Endothelial cell of umbilical vein (primary cell): ENCODE measurements around the gene SORCS2. TPM values are rescaled to one million over a fixed set of nuclear protein-coding genes. Genes with fewer than 3 reads are reported as not detected.
A peak's percentile ranks its signal among the peaks of the same experiment; 100 is the strongest.

Source experiments
- BruUV-seq: library from RNA; stranded (reverse); fragments of 400-500 nt; replicated peaks from 2 replicates; lab custom pipeline; 2021; lab: Mats Ljungman, UMichigan
- CTCF ChIA-PET: fragments of 300-600, 350-600 bp; sonication (Branson Sonifier 250); formaldehyde crosslinking; loops from one replicate; lab custom pipeline; 2021; ENCODE audit warnings: antibody characterized with exemption, inconsistent platforms; lab: Charles Lee
- POLR2A ChIA-PET: fragments of 300-600, 350-600 bp; sonication (Branson Sonifier 250); formaldehyde crosslinking; loops from one replicate; lab custom pipeline; 2021; ENCODE audit warnings: antibody characterized with exemption, inconsistent platforms; lab: Charles Lee
- DNase-seq: peaks from one replicate; pipeline ENCODE4 v3.0.0-alpha.2; 2011; ENCODE audit warnings: low read depth, low spot score
- FAIRE-seq: peaks from 2 replicates; lab custom pipeline; 2011; peaks lifted over from hg19 to GRCh38; lab: Jason Lieb, UNC
- H2AFZ ChIP-seq: 2 replicates; pipeline ENCODE4 v1.6.0; 2012; ENCODE audit warnings: low read depth, low read length, control low read depth, inconsistent platforms
- H3K27ac ChIP-seq: 2 replicates; pipeline ENCODE4 v1.5.1; 2011; ENCODE audit warnings: low read depth, mild to moderate bottlenecking, control low read depth, low read length, moderate library complexity; ENCODE audit not compliant: insufficient read depth
- H3K27me3 ChIP-seq, 2 experiments: 2 replicates each; pipeline versions ENCODE4 v1.6.0 to v1.6.1; 2011; ENCODE audit warnings: low read length in 2 of 2, mixed read lengths in 1 of 2; ENCODE audit not compliant: control insufficient read depth in 2 of 2, insufficient read depth in 2 of 2
- H3K36me3 ChIP-seq, 2 experiments: 2 replicates in 1 of 2; 3 replicates in 1 of 2; pipeline ENCODE4 v1.5.1; 2011; ENCODE audit warnings: low read length in 2 of 2, mild to moderate bottlenecking in 1 of 2, moderate library complexity in 1 of 2; ENCODE audit not compliant: control insufficient read depth in 2 of 2, insufficient read depth in 2 of 2; ENCODE audit errors: extremely low read depth in 1 of 2
- H3K4me1 ChIP-seq: 3 replicates; pipeline ENCODE4 v1.5.1; 2011; ENCODE audit warnings: mild to moderate bottlenecking, low read length; ENCODE audit not compliant: control insufficient read depth, insufficient read depth; ENCODE audit errors: extremely low read depth
- H3K4me2 ChIP-seq: 2 replicates; pipeline ENCODE4 v1.6.1; 2011; ENCODE audit warnings: low read length, control low read depth, mixed read lengths; ENCODE audit not compliant: insufficient read depth
- H3K4me3 ChIP-seq, 3 experiments: fragments of 200-600 bp in 1 of 3; sonication (generic), shearing (Covaris generic) in 1 of 3; replicated peaks in 1 of 3; 2 replicates each; pipeline ENCODE4 v1.5.1; 2011 to 2016; ENCODE audit warnings: control low read depth in 3 of 3, low read length in 3 of 3, mild to moderate bottlenecking in 2 of 3, inconsistent platforms in 1 of 3, low read depth in 1 of 3, moderate library complexity in 1 of 3; ENCODE audit not compliant: insufficient read depth in 1 of 3
- H3K79me2 ChIP-seq: 2 replicates; pipeline ENCODE4 v1.6.0; 2012; ENCODE audit warnings: low read length, inconsistent platforms; ENCODE audit not compliant: control insufficient read depth, insufficient read depth
- H3K9ac ChIP-seq: replicated peaks from 2 replicates; pipeline ENCODE3; 2011; ENCODE audit warnings: low read length, control low read depth; ENCODE audit not compliant: insufficient read depth; ENCODE audit errors: extremely low read depth
- H3K9me1 ChIP-seq: replicated peaks from 3 replicates; pipeline ENCODE4 v1.6.0; 2011; ENCODE audit warnings: mild to moderate bottlenecking, low read length; ENCODE audit not compliant: control insufficient read depth, insufficient read depth; ENCODE audit errors: extremely low read depth
- H3K9me3 ChIP-seq: replicated peaks from 2 replicates; pipeline ENCODE4 v1.5.1; 2012; ENCODE audit warnings: low read length, inconsistent platforms; ENCODE audit not compliant: control insufficient read depth, insufficient read depth
- H4K20me1 ChIP-seq: replicated peaks from 2 replicates; pipeline ENCODE3; 2011; ENCODE audit warnings: mild to moderate bottlenecking, low read length; ENCODE audit not compliant: control insufficient read depth, insufficient read depth; ENCODE audit errors: extremely low read depth
- EZH2 ChIP-seq: IDR thresholded peaks from 2 replicates; pipeline ENCODE4 v1.6.1; 2012; ENCODE audit warnings: borderline replicate concordance, low read depth, mild to moderate bottlenecking, moderate library complexity, low read length, inconsistent platforms; ENCODE audit not compliant: severe bottlenecking
- FOS ChIP-seq: IDR thresholded peaks from 2 replicates; pipeline ENCODE4 v1.6.1; 2011; ENCODE audit warnings: mild to moderate bottlenecking, low read length, moderate library complexity, borderline replicate concordance; ENCODE audit not compliant: insufficient read depth
- GATA2 ChIP-seq: IDR thresholded peaks from 2 replicates; pipeline ENCODE4 v1.7.0; 2011; ENCODE audit warnings: low read depth, mild to moderate bottlenecking, moderate library complexity, mixed read lengths, low read length; ENCODE audit not compliant: insufficient read length, insufficient read depth
- JUN ChIP-seq: IDR thresholded peaks from 2 replicates; pipeline ENCODE4 v1.6.1; 2011; ENCODE audit warnings: borderline replicate concordance, low read depth; ENCODE audit not compliant: insufficient read length, insufficient read depth
- MYC ChIP-seq: IDR thresholded peaks from one replicate; pipeline ENCODE4 v1.6.1; 2011; ENCODE audit warnings: mild to moderate bottlenecking, low read depth, low read length
- POLR2A ChIP-seq: IDR thresholded peaks from 2 replicates; pipeline ENCODE4 v1.6.1; 2012; ENCODE audit warnings: low read depth, mild to moderate bottlenecking, control low read depth, low read length
- POLR2AphosphoS5 ChIP-seq: IDR thresholded peaks from 2 replicates; pipeline ENCODE4 v1.6.1; 2012; ENCODE audit warnings: low read depth, mild to moderate bottlenecking, control low read depth, low read length, moderate library complexity; ENCODE audit not compliant: insufficient read depth
- dilution Hi-C: fragments of 300-500 bp; cut with MboI; formaldehyde crosslinking; loops from one replicate; pipeline ENCODE4 v1.15.0; 2019; ENCODE audit warnings: low sequenced_read_pairs; ENCODE audit not compliant: extremely low pct_ligation_motif_present
- intact Hi-C: fragments of 100-400 bp; cut with micrococcal nuclease; formaldehyde crosslinking; loops from one replicate; pipeline ENCODE4 v1.10.0; 2022
- polyA plus RNA-seq, 4 experiments: library from polyadenylated mRNA; depleted of rRNA in 3 of 4; stranded (reverse) in 3 of 4; unstranded in 1 of 4; fragments of >200 nt; gene quantifications; 2 replicates each; pipeline versions ENCODE4 v1.2.1 to v1.2.3, GENCODE V29; 2011 to 2012; ENCODE audit warnings: missing spikeins in 1 of 4
- total RNA-seq: library from RNA; stranded (reverse); gene quantifications from 2 replicates; pipeline ENCODE4 v1.2.3, GENCODE V29; 2021
- TF ChIP-seq, protein P1 (sequence below), 2 donors: IDR thresholded peaks; 1 replicate in 1 of 2; 2 replicates in 1 of 2; pipeline ENCODE4 v1.5.1; 2011; ENCODE audit warnings: low read length in 2 of 2, mild to moderate bottlenecking in 2 of 2, moderate library complexity in 2 of 2, control low read depth in 1 of 2, inconsistent platforms in 1 of 2, low read depth in 1 of 2; ENCODE audit not compliant: insufficient read depth in 1 of 2; ENCODE audit errors: extremely low read depth in 1 of 2
- TF ChIP-seq, protein P2 (sequence below): IDR thresholded peaks from 2 replicates; pipeline ENCODE4 v1.6.1; 2011; ENCODE audit not compliant: insufficient read depth, insufficient read length

Gene SORCS2
- total and polyA plus RNA-seq, 2 donors (not counting 3 experiments of a cell fraction or from before 2014, with no cell fraction given): not detected

DNA sequence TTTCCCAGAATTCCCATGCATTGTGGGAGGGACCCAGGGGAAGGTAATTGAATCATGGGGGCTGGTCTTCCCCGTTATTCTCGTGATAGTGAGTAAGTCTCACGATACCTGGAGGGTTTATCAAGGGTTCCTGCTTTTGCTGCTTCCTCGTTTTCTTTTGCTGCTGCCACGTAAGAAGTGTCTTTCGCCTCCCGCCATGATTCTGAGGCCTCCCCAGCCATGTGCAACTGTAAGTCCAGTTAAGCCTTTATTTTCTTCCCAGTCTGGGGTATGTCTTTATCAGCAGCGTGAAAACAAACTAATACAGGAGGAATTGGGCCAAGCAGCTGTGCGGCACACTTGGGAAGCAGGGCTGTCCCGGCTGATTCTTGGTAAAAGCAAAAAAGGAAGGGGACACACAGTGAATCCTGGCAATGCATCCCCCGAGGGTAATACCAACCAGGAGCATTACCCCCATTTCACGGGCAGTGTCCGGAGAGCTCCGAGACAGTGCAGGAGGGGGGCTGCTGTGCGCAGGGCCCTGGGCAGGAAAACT is 561.7 kb downstream of the SORCS2 start:
- peak; percentile 55 for FAIRE-seq
- dilution Hi-C loops: no loop called here
- POLR2A ChIA-PET: no interaction called here

More for the DNA sequence above, 561.7 kb downstream of the SORCS2 start:
- TF ChIP-seq, protein P1, sequence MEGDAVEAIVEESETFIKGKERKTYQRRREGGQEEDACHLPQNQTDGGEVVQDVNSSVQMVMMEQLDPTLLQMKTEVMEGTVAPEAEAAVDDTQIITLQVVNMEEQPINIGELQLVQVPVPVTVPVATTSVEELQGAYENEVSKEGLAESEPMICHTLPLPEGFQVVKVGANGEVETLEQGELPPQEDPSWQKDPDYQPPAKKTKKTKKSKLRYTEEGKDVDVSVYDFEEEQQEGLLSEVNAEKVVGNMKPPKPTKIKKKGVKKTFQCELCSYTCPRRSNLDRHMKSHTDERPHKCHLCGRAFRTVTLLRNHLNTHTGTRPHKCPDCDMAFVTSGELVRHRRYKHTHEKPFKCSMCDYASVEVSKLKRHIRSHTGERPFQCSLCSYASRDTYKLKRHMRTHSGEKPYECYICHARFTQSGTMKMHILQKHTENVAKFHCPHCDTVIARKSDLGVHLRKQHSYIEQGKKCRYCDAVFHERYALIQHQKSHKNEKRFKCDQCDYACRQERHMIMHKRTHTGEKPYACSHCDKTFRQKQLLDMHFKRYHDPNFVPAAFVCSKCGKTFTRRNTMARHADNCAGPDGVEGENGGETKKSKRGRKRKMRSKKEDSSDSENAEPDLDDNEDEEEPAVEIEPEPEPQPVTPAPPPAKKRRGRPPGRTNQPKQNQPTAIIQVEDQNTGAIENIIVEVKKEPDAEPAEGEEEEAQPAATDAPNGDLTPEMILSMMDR (IDR thresholded peaks at IDR 0.05; ENCODE audit: extremely low read depth in 1 of 2, insufficient read depth in 1 of 2, low read depth in 1 of 2, low read length in 2 of 2): no peak
- no peak for TF ChIP-seq MYC
- no peak for TF ChIP-seq JUN
- no peak for TF ChIP-seq POLR2A
- TF ChIP-seq, protein P2, sequence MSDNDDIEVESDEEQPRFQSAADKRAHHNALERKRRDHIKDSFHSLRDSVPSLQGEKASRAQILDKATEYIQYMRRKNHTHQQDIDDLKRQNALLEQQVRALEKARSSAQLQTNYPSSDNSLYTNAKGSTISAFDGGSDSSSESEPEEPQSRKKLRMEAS: no peak
- no peak for TF ChIP-seq EZH2
- TF ChIP-seq FOS: no peak
- TF ChIP-seq GATA2: no peak
- no peak for TF ChIP-seq POLR2AphosphoS5
- Histone ChIP-seq H4K20me1 (no peaks in the 10 kb centered on the region), H3K27me3 (no peaks in the 10 kb centered on the region), H2AFZ (no peak overlapping the region), H3K36me3 (peaks cover 3 to 4% of the 10 kb centered on the region in 2 experiments), H3K4me2 (no peak overlapping the region), H3K79me2 (no peaks in the 10 kb centered on the region), H3K4me1 (peaks cover 9% of the 10 kb centered on the region), H3K9ac (no peak overlapping the region), H3K4me3 (no peak overlapping the region), H3K9me3 (no peaks in the 10 kb centered on the region), H3K9me1 (no peaks in the 10 kb centered on the region), H3K27ac (no peak overlapping the region)
- no TSS peak for BruUV-seq
- intact Hi-C loops: no loop called here
- CTCF ChIA-PET: no interaction called here
- DNase-seq: no peak
